Activated T-helper 1 cell treated with anti-CD3 and anti-CD28 coated beads, Interleukin-12 subunit alpha, Interleukin-12 subunit beta, Interleukin-2, Interleukin-4 antibody, amounts not matched to agents 30 ng/mL and 10 ng/mL and 1 ng/mL, durations not matched to agents 14 hours and 24 hours and 36 hours (primary cell): Measurements from ENCODE around the gene CSRNP2. TPM values are rescaled to one million over a fixed set of nuclear protein-coding genes. Genes with fewer than 3 reads are reported as not detected.
"Not testable (repeated sequence)": the region's sequence is repeated elsewhere in the genome, so short reads cannot be mapped to it uniquely, and the experiment has no call there.

Experiments used
- DNase-seq: peaks from one replicate; pipeline ENCODE4 v3.0.0; 2021; ENCODE audit warnings: low spot score
- H3K27ac Mint-ChIP-seq: one replicate; pipeline ENCODE4 v1.8.0; 2021; ENCODE audit warnings: mild to moderate bottlenecking, mixed read lengths
- H3K27me3 Mint-ChIP-seq: one replicate; pipeline ENCODE4 v1.8.0; 2022; ENCODE audit warnings: mild to moderate bottlenecking, moderate library complexity, mixed read lengths; ENCODE audit not compliant: insufficient read depth
- H3K36me3 Mint-ChIP-seq: one replicate; pipeline ENCODE4 v1.8.0; 2021; ENCODE audit warnings: low read depth, mixed read lengths
- H3K4me1 Mint-ChIP-seq: one replicate; pipeline ENCODE4 v1.8.0; 2021; ENCODE audit warnings: low read depth, mixed read lengths
- H3K4me3 Mint-ChIP-seq: one replicate; pipeline ENCODE4 v1.8.0; 2021; ENCODE audit warnings: mild to moderate bottlenecking, moderate library complexity, mixed read lengths
- H3K9me3 Mint-ChIP-seq: one replicate; pipeline ENCODE4 v1.8.0; 2021; ENCODE audit warnings: mixed read lengths
- intact Hi-C: fragments of 100-400 bp; cut with micrococcal nuclease; formaldehyde crosslinking; loops from one replicate; pipeline ENCODE4 v1.15.1; 2024
- total RNA-seq: library from RNA; stranded (reverse); gene quantifications from 2 replicates; pipeline ENCODE4 v1.2.3, GENCODE V29; 2022

Gene CSRNP2
- total RNA-seq, 1 donor from 2014 or later: 28.6 TPM

GRCh38 chr12:51090705-51091229 lies 7.4 kb upstream of the CSRNP2 start:
- Mint-ChIP-seq H3K27me3 (no peaks in the 10 kb centered on the region), H3K27ac (no peak overlapping the region), H3K4me1 (peaks cover 18% of the 10 kb centered on the region), H3K9me3 (no peaks in the 10 kb centered on the region), H3K4me3 (no peak overlapping the region), H3K36me3 (peaks cover 24% of the 10 kb centered on the region)
- intact Hi-C loops: no loop called here
- no peak for DNase-seq

DNA sequence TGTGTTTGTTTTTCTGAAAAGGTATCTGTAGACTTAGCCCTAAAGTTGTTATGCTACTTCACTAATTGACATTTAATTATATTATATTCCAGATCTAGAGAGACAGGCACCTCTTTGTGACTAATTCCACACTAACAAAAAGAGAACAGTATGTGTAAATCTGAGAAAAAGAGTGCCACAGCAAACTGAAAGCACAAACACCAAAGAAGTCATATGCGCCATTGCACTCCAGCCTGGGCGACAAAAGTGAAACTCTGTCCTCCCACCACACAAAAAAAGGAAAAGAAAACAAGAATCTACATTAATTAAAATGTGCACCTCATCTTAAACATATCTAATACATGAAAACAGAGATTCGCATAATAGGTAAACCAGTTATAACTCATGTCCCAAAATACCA lies 4.4 kb upstream of the CSRNP2 start:
- Mint-ChIP-seq H3K9me3 (no peaks in the 10 kb centered on the region), H3K27me3 (no peaks in the 10 kb centered on the region), H3K36me3 (peaks cover 10% of the 10 kb centered on the region), H3K27ac (peak overlapping the region; percentile 35), H3K4me3 (no peak overlapping the region), H3K4me1 (peaks cover 24% of the 10 kb centered on the region)
- intact Hi-C loops: no loop called here
- DNase-seq: no peak

- Mint-ChIP-seq H3K27ac (no peak overlapping the region), H3K9me3 (no peaks in the 10 kb centered on the region), H3K36me3 (peaks cover 16% of the 10 kb centered on the region), H3K4me3 (no peak overlapping the region), H3K27me3 (peaks cover 2% of the 10 kb centered on the region), H3K4me1 (peaks cover 33% of the 10 kb centered on the region)
- intact Hi-C loops: no loop called here
- no peak for DNase-seq
Observed at GRCh38 chr12:51086933-51087332, 3.5 kb upstream of the CSRNP2 start.

DNA sequence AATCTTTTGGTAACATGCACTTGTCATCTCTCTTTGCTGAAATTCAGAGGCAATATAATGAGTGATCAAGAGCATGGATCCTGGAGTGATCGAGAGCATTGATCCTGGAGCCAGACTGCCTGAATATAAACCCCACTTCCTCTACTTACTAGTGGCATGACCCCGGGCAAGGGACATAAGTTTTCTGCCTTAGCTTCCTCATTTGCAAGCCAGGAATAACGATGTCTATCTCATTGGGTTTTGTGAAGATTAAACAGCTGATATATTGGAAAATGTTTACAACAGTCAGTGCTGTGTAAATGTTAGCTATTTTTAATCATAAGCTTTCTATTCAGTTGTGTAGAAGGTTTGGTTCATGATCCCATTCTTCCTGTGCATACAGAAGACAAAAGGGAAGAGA lies 2.4 kb upstream of the CSRNP2 start:
- H3K4me3 Mint-ChIP-seq: no peak overlapping the region
- H3K9me3 Mint-ChIP-seq: no peaks in the 10 kb centered on the region
- H3K27ac Mint-ChIP-seq: no peak overlapping the region
- DNase-seq: no peak
- H3K4me1 Mint-ChIP-seq: peaks cover 40% of the 10 kb centered on the region
- intact Hi-C loops: no loop called here
- H3K36me3 Mint-ChIP-seq: peaks cover 14% of the 10 kb centered on the region
- peaks cover 3% of the 10 kb centered on the region for H3K27me3 Mint-ChIP-seq

DNA sequence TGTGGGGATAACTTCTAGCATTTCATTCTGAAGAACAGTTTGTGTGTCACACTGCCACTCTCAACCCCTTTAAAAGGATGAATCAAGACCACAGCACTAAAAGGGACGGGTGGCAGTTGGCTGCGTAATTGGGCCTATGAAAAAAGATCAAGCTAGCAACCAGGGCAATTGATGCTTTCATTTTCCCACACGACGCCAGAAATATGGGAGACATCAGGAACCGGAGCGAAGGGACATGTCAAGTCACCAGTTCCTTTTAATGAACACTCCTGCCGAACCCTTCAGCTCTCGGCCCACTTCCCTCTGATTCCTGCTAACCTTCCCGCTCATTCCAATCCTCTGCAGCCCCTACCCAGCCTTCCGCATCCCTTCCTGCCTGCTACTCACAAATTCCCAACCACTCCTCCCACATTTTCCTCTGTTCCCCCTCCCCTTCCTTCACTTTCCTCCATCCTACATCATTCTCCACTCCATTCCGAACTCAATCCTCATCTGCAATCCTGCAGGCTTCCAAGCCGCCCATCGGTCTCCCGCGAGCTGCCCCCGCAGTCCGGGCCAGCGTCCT lies 753 bp downstream of the CSRNP2 start:
- H3K36me3 Mint-ChIP-seq: peaks cover 17% of the 10 kb centered on the region
- peak overlapping the region; percentile 91 for H3K27ac Mint-ChIP-seq
- H3K9me3 Mint-ChIP-seq: no peaks in the 10 kb centered on the region
- H3K27me3 Mint-ChIP-seq: peaks cover 3% of the 10 kb centered on the region
- H3K4me1 Mint-ChIP-seq: peaks cover 35% of the 10 kb centered on the region
- H3K4me3 Mint-ChIP-seq: peak overlapping the region; percentile 99
- peak; percentile 2 for DNase-seq
- intact Hi-C loops: loop anchor here (1.0 to 2.0 kb wide), 9 partner anchors 34 to 682 kb away; partner anchors contain the start of genes ATF1, DAZAP2, LARP4 and LETMD1

- intact Hi-C loops: no loop called here
- peak overlapping the region; percentile 99 for H3K4me3 Mint-ChIP-seq
Observed at GRCh38 chr12:51081421-51081820, 2.0 kb downstream of the CSRNP2 start.

GRCh38 chr12:51080136-51080535 lies 3.3 kb downstream of the CSRNP2 start:
- peaks cover 3% of the 10 kb centered on the region for H3K27me3 Mint-ChIP-seq
- no peak overlapping the region for H3K4me3 Mint-ChIP-seq
- intact Hi-C loops: no loop called here
- DNase-seq: no peak
- H3K9me3 Mint-ChIP-seq: no peaks in the 10 kb centered on the region
- H3K36me3 Mint-ChIP-seq: peaks cover 16% of the 10 kb centered on the region
- H3K4me1 Mint-ChIP-seq: peaks cover 40% of the 10 kb centered on the region
- H3K27ac Mint-ChIP-seq: no peak overlapping the region

More at GRCh38 chr12:51081421-51081820, 2.0 kb downstream of the CSRNP2 start:
- DNase-seq: no peak
- Mint-ChIP-seq H3K9me3 (no peaks in the 10 kb centered on the region), H3K27me3 (peaks cover 3% of the 10 kb centered on the region), H3K36me3 (peaks cover 18% of the 10 kb centered on the region), H3K4me1 (peaks cover 32% of the 10 kb centered on the region), H3K27ac (no peak overlapping the region)

DNA sequence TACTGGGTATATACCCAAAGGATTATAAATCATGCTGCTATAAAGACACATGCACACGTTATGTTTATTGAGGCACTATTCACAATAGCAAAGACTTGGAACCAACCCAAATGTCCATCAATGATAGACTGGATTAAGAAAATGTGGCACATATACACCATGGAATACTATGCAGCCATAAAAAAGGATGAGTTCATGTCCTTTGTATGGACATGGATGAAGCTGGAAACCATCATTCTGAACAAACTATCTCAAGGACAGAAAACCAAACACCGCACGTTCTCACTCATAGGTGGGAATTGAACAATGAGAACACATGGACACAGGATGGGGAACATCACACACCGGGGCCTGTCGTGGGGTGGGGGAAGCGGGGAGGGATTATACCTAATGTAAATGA lies 4.5 kb downstream of the CSRNP2 start:
- Mint-ChIP-seq H3K4me1 (peaks cover 39% of the 10 kb centered on the region), H3K36me3 (peaks cover 20% of the 10 kb centered on the region)
- intact Hi-C loops, H3K27me3 Mint-ChIP-seq, H3K4me3 Mint-ChIP-seq, DNase-seq, H3K27ac Mint-ChIP-seq, H3K9me3 Mint-ChIP-seq: not testable (repeated sequence)

- Mint-ChIP-seq H3K36me3 (peaks cover 24% of the 10 kb centered on the region), H3K4me1 (peaks cover 35% of the 10 kb centered on the region)
- DNase-seq, intact Hi-C loops, H3K9me3 Mint-ChIP-seq, H3K27me3 Mint-ChIP-seq, H3K4me3 Mint-ChIP-seq, H3K27ac Mint-ChIP-seq: not testable (repeated sequence)
Observed at GRCh38 chr12:51078346-51078745, 5.0 kb downstream of the CSRNP2 start.

- no peak overlapping the region for H3K27ac Mint-ChIP-seq
- no peak for DNase-seq
- intact Hi-C loops: no loop called here
- peaks cover 25% of the 10 kb centered on the region for H3K36me3 Mint-ChIP-seq
- H3K9me3 Mint-ChIP-seq: no peaks in the 10 kb centered on the region
- H3K4me3 Mint-ChIP-seq: no peak overlapping the region
- H3K27me3 Mint-ChIP-seq: peaks cover 3% of the 10 kb centered on the region
- peaks cover 34% of the 10 kb centered on the region for H3K4me1 Mint-ChIP-seq
Observed at GRCh38 chr12:51077930-51078329, 5.5 kb downstream of the CSRNP2 start.

- Mint-ChIP-seq H3K27me3 (no peaks in the 10 kb centered on the region), H3K4me3 (no peak overlapping the region), H3K4me1 (peaks cover 20% of the 10 kb centered on the region), H3K9me3 (no peaks in the 10 kb centered on the region), H3K27ac (no peak overlapping the region), H3K36me3 (peaks cover 22% of the 10 kb centered on the region)
- DNase-seq: no peak
- intact Hi-C loops: no loop called here
Observed at GRCh38 chr12:51076236-51076930, 7.0 kb downstream of the CSRNP2 start.

- no peak for DNase-seq
- H3K9me3 Mint-ChIP-seq: no peaks in the 10 kb centered on the region
- H3K27ac Mint-ChIP-seq: no peak overlapping the region
- intact Hi-C loops: no loop called here
- peaks cover 18% of the 10 kb centered on the region for H3K4me1 Mint-ChIP-seq
- no peaks in the 10 kb centered on the region for H3K27me3 Mint-ChIP-seq
- peaks cover 22% of the 10 kb centered on the region for H3K36me3 Mint-ChIP-seq
- no peak overlapping the region for H3K4me3 Mint-ChIP-seq
Observed at GRCh38 chr12:51075390-51075789, 8.0 kb downstream of the CSRNP2 start.

GRCh38 chr12:51071663-51072062 lies 11.7 kb downstream of the CSRNP2 start:
- H3K4me3 Mint-ChIP-seq: no peak overlapping the region
- DNase-seq: no peak
- intact Hi-C loops: no loop called here
- H3K36me3 Mint-ChIP-seq: peaks cover 30% of the 10 kb centered on the region
- no peaks in the 10 kb centered on the region for H3K9me3 Mint-ChIP-seq
- no peak overlapping the region for H3K27ac Mint-ChIP-seq
- peaks cover 10% of the 10 kb centered on the region for H3K4me1 Mint-ChIP-seq
- no peaks in the 10 kb centered on the region for H3K27me3 Mint-ChIP-seq
